HG03139 (cell line): ENCODE measurements around the gene TTC14.

Experiments used
- ATAC-seq: cut with Tn5 transposase; IDR thresholded peaks from one replicate; pipeline ENCODE4 v1.9.1; 2021; ENCODE audit not compliant: unreplicated experiment

Gene TTC14

GRCh38 chr3:180631317-180631716 is 29.4 kb downstream of the TTC14 start:
- no peak for ATAC-seq

DNA sequence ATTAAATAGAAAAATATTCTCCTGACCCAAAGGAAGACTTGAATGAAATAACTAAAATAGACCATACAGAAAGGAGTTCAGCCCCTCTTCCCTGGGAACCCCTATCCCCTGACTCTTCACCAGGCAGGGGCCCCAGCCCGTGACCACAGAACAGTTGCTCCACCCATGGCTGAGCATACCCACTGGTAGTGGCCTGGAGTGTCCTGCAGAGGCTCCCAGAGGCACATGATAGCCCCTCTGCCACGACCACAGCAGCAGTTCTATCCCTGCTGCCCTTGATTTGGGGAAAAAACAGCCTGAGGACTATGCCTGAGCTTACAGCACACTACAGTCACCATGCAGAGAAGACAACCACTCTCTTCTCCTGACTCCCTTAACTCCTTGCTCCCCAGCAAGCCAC is 31.8 kb downstream of the TTC14 start:
- no peak for ATAC-seq

DNA sequence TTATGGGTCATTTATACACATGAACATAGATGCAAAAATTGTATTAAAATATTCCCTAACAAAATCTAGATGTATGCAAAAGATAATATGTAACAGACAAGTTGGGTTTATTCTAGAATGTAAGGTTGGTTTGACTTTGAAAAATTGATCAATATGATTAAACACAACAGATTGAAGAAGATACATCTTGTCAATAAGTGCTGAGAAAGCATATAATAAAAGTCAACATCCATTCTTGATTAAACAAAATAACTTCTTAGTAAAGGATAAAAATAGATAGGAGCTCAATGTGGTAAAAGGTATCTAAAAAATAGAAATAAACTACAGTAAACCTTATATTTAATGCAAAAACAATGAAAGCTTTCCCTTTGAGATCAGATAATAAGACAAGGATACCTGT is 39.0 kb downstream of the TTC14 start:
- ATAC-seq: no peak

GRCh38 chr3:180646187-180646790 is 44.3 kb downstream of the TTC14 start:
- ATAC-seq: peak; percentile 56

GRCh38 chr3:180656406-180656805 is 54.4 kb downstream of the TTC14 start:
- ATAC-seq: no peak

- no peak for ATAC-seq
These were observed 55.1 kb downstream of the TTC14 start for GRCh38 chr3:180657094-180657493.
